Fibroblast of peridontal ligament (primary cell): Measurements from ENCODE around the gene EPHA7.

Source experiments
- DNase-seq: peaks from one replicate; pipeline ENCODE4 v3.0.0-alpha.2; 2010; ENCODE audit errors: extremely low read depth

The EPHA7 gene

GRCh38 chr6:93248631-93249030, 170.7 kb downstream of the EPHA7 start:
- DNase-seq: no peak

GRCh38 chr6:93243231-93243778, 176.1 kb downstream of the EPHA7 start:
- no peak for DNase-seq

GRCh38 chr6:93242049-93242448, 177.3 kb downstream of the EPHA7 start:
- DNase-seq: no peak

DNA sequence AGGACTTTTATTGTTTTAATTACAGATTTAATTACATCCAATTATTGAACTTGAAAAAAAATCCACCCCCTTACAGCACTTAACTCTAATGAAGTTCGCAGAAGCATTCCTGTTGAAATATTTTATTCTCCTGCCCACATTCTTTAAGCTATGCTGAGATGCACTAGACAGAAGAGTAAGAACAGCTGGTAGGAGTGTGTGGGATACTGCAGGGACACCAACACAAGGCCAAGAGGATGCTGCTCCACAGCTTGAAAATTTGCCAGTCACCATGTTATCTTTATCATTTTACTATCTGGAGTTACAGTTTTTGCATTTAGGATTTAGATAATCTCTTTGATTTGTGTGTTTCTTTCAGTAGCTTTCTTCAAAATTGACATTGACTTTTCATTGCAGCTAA, 180.7 kb downstream of the EPHA7 start:
- DNase-seq: no peak

DNA sequence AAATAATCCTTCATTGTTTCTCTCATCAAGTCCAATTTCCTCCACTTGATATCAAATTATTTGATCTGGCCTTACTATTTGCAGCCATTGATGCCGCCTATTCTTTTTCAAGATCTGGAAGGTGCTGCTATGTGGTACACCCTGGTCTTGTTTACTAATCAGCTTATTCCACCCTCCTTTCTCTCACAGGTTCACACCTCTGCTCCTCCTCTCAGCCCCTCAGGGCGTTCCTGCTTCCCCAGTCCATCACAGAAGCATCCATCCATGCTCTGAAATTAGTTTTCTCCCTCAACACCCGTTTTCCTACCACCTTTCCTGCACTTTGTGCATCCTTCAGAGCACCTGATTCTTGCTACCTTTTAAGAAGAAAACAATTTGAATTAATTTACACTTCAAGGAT, 183.6 kb downstream of the EPHA7 start:
- no peak for DNase-seq

- DNase-seq: no peak
These were observed 192.5 kb downstream of the EPHA7 start for GRCh38 chr6:93226822-93227221.

DNA sequence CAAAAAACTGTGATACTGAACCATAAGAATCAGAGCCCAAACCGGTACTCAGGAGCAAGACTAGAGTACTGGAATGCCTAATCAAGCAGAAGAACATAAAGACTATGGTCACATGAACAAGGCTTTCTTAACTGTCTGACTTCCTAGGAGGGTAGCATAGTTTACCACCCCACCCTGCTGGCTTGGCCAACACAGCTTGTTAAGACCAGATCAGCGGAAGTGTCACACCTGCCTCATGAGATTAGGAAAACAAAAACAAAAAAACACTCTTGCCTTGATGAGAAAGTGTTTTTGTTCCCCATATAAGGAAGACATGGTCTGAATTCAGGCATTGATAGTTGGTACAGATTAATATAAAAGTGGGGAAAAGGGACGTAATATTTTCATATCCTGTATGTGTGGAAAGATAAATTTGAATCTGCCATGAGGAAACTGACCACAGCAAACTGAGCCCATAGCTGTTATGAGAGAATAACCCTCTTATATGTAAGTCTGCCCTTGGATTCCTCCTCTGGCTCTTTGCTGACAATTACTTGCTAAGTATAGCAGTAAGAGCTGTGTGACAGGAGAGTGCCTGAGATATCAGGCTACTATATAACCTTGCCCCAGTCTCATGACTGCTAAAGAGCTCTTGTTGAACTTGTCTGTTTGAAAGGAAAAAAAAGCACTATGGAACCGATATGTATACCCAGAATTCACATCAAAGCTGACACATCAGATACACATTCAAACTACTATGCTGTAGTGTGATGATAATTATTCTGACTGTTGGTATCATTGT, 197.1 kb downstream of the EPHA7 start:
- DNase-seq: no peak

DNA sequence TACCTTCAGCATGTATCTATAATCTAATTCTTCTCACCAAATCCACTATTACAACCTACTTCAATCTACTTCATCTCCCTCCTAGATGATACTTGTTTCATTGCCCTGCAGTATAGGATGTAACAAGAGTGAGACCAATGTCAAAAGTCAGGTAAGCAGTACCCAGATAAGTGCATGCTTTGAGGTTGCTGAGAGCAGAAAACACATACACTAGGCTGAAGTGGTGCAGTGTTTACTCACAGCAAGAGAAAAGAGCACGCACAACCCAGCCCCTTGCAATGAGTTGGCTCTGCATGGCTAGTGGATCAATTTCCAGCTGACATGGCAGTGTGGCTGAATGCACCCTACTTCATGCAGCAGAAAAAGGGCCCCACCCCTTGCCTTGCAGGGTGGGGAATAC, 199.9 kb downstream of the EPHA7 start:
- DNase-seq: no peak

DNA sequence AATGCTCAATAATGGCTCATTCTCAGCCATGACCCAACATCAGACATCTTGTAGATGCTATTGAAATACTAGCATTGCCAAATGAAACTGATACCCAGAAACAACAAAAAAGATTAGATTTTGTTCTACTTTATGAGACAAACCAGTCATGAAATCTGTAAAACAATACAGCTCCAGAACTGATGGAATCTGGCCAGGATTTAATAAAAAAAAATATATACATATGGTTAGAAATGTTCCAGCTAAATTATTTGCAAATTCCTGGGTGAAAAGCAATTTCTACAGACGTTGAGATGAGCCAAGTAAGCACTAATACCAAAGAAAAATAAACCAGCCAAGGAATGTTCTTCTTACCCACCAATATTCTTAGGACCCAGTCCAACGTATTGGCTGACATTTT, 201.3 kb downstream of the EPHA7 start:
- DNase-seq: no peak

DNA sequence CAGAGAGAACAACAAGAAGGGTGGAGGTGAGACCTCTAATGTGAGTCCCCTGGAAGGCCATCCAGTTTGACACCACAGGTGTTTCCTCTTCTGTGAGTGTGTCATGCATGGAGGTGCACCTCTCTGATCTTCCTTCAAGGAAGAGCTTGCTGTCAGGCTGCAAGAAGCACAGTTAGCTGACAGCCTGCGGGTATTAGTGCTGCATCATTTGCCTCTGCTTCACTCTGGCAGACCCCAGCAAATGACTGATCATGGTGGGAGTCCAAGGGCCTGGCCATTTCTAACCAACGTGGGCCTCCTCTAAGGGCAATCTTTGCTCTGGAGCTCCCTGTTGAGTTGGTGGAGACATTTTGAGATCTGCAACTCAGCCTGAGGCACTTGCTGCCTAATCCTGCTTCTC, 206.3 kb downstream of the EPHA7 start:
- no peak for DNase-seq

- no peak for DNase-seq
These were observed 208.5 kb downstream of the EPHA7 start for GRCh38 chr6:93210908-93211307.

DNA sequence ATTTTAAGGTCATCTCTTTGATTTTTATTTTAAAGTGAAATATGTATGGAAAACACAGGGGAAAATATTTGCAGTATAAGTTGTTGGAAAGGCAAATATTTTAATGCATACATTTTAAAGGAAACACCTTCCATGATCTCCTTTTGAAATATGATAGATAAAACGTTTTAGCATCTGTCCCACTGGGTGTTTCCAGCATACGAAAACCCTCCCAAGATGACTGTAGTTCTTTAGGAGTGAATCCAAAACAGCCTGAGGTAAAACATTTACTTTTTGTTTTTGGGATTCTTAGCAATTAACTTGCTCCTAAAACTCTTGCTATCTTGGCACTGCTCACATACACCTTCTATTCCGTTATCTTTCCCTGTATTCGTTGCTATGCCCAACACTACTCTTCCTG, 210.0 kb downstream of the EPHA7 start:
- no peak for DNase-seq

DNA sequence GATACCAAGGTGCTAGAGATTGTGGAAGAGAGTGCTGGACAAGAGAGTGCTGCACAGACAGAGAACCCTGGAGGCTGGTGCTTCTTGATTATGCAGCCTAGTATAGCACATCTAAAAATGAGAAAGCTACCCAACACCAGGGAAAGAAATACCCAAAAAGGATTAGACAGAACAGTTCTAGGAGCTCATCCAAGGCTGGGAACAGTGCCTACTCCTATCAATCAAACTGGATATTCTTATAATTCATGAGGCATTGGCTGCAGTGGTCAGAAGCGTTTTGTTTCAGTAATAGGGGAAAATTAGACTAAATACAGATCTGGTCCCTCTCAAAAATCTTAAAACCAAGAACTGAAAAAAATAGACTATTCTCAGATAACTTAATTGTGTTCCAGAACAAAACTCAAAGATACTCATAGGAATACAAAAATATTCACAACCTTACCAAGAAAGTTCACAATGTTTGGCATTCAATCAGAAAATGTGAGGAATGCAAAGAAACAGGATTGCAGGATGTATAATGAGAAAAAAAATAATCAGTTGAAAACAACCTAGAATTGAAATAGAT, 222.9 kb downstream of the EPHA7 start:
- DNase-seq: no peak

DNA sequence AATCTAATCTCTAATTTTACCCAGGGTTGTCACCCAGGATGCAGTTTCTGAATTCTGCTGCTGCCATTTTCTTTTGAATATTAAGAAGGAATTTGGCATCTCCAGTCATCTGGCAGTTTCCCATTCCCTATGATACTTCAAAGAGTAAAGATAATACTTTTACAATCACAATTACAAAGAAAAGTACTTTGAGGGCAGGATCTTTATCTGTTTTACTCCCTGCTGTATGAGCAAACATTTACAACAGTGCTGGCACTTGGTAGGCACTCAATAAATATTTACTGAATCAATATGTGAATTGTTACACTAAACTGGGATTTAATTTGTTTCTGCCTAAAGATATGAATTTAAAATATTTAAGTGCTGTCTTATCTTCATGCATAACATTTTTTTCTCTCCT, 224.9 kb downstream of the EPHA7 start:
- no peak for DNase-seq

DNA sequence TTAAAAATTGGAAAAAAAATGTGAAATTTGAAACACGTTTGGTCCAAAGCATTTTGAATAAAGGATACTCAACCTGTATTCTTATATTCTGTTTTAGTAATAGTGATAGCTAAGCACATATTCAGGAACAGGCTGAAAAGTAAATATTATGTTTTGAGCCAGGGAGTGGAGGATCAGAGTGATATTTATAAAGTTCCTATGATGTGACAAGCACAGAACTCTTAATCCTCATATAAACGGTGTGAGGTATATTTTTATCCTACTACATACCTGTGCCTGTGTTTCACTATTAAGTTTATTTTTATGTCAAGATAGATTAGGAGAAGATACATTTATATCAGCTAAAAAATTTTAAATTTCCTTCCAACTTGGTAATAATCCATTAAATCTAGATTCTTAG, 225.5 kb downstream of the EPHA7 start:
- no peak for DNase-seq
